Kidney (tissue), 14 donors: ENCODE measurements around the gene WWP2. TPM values are rescaled to one million over a fixed set of nuclear protein-coding genes. Genes with fewer than 3 reads are reported as not detected.

ENCODE experiments used
- DNase-seq, 5 donors: peaks; one replicate each; pipeline ENCODE4 v3.0.0-alpha.2; 2013 to 2020
- FAIRE-seq: peaks from 2 replicates; lab custom pipeline; 2012; peaks lifted over from hg19 to GRCh38; lab: Jason Lieb, UNC
- H3K27ac ChIP-seq, 2 donors: one replicate each; pipeline ENCODE4 v1.7.0; 2013; ENCODE audit warnings: low read depth in 2 of 2, low read length in 2 of 2, inconsistent platforms in 1 of 2
- H3K27me3 ChIP-seq: one replicate; pipeline ENCODE4 v1.7.1; 2013; ENCODE audit warnings: low read length, inconsistent platforms; ENCODE audit not compliant: control insufficient read depth, insufficient read depth
- H3K36me3 ChIP-seq, 3 donors: one replicate each; pipeline versions ENCODE4 v1.7.0 to v1.7.1; 2013; ENCODE audit warnings: low read length in 3 of 3, control low read depth in 1 of 3, inconsistent platforms in 1 of 3; ENCODE audit not compliant: insufficient read depth in 3 of 3, control insufficient read depth in 2 of 3
- H3K4me1 ChIP-seq, 3 donors: one replicate each; pipeline versions ENCODE4 v1.7.0 to v1.7.1; 2013; ENCODE audit warnings: low read length in 3 of 3, inconsistent platforms in 1 of 3, low read depth in 1 of 3; ENCODE audit not compliant: control insufficient read depth in 2 of 3, insufficient read depth in 2 of 3
- H3K4me3 ChIP-seq, 3 donors: one replicate each; pipeline versions ENCODE4 v1.7.0 to v1.8.1; 2013; ENCODE audit warnings: low read length in 3 of 3, control low read depth in 1 of 3, inconsistent platforms in 1 of 3
- H3K9ac ChIP-seq, 3 donors: one replicate each; pipeline versions ENCODE4 v1.7.0 to v1.7.1; 2013; ENCODE audit warnings: low read length in 3 of 3, control low read depth in 1 of 3, inconsistent platforms in 1 of 3
- H3K9me3 ChIP-seq, 3 donors: one replicate each; pipeline versions ENCODE4 v1.7.0 to v1.7.1; 2013; ENCODE audit warnings: low read length in 3 of 3, control low read depth in 1 of 3, inconsistent platforms in 1 of 3; ENCODE audit not compliant: control insufficient read depth in 2 of 3, insufficient read depth in 1 of 3
- intact Hi-C: fragments of 100-400 bp; cut with DNase I; formaldehyde crosslinking; loops from one replicate; pipeline ENCODE4 v1.11.1; 2022
- polyA plus RNA-seq: library from polyadenylated mRNA; stranded (reverse); fragments of 350-450 nt; fragmentation: Illumina TruSeq; extraction: RNeasy Lipid Tissue Mini Kit (QIAGEN cat#74804); gene quantifications from one replicate; pipeline ENCODE4 v1.2.3, GENCODE V29; 2014; ENCODE audit warnings: low read depth, low replicate concordance; ENCODE audit not compliant: insufficient read depth
- total RNA-seq: library from RNA; stranded (reverse); fragmentation: NEBNext Ultra II Directional; extraction: Animal tissue kit (Norgen Biotek cat#: 25700); gene quantifications from one replicate; pipeline ENCODE4 v1.2.1, GENCODE V29; 2021
- TF ChIP-seq, protein P1 (sequence below): IDR thresholded peaks from 3 replicates; pipeline ENCODE4 v1.5.1; 2012; ENCODE audit warnings: mild to moderate bottlenecking, moderate library complexity, borderline replicate concordance; ENCODE audit not compliant: insufficient read depth; ENCODE audit errors: extremely low read depth
- donor health status: control.
- donor health status: control.
- donor health status: control.
- donor health status: control.
- donor health status: control.
- donor health status: DM: yes; HTN: yes; CAD: no.
- donor health status: Normal renal cell carcinoma (clear cell type).

The WWP2 gene
- total and polyA plus RNA-seq, 2 donors from 2014 or later: 30.0 to 128 TPM

DNA sequence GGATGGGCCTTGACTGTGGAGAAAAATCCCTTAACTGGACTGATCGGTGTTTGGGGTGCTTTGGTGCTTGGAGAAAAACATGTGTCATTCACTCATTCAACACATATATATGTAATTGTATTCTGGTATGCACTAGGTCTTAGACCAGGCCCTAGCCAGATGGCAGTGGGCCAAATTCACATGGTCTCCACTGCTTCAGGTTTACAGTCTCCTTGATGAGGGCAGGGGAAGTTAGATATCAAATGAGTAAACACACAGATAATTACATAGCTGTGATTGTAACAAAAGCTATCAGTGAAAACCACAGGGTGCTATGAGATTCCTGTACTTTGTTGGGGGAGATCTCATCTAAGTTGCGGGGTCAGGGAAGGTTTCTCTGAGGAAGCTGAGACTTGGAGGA, 78.8 kb downstream of the WWP2 start:
- FAIRE-seq: no peak
- intact Hi-C loops: no loop called here
- Histone ChIP-seq H3K9ac (no peak overlapping the region), H3K4me1 (peaks cover 0 to 13% (median 7%) of the 10 kb centered on the region in 3 donors), H3K27ac (no peak overlapping the region), H3K27me3 (no peaks in the 10 kb centered on the region), H3K4me3 (no peak overlapping the region), H3K9me3 (no peaks in the 10 kb centered on the region), H3K36me3 (peaks cover 0 to 5% (median 4%) of the 10 kb centered on the region in 3 donors)
- DNase-seq: no peak
- TF ChIP-seq, protein P1, sequence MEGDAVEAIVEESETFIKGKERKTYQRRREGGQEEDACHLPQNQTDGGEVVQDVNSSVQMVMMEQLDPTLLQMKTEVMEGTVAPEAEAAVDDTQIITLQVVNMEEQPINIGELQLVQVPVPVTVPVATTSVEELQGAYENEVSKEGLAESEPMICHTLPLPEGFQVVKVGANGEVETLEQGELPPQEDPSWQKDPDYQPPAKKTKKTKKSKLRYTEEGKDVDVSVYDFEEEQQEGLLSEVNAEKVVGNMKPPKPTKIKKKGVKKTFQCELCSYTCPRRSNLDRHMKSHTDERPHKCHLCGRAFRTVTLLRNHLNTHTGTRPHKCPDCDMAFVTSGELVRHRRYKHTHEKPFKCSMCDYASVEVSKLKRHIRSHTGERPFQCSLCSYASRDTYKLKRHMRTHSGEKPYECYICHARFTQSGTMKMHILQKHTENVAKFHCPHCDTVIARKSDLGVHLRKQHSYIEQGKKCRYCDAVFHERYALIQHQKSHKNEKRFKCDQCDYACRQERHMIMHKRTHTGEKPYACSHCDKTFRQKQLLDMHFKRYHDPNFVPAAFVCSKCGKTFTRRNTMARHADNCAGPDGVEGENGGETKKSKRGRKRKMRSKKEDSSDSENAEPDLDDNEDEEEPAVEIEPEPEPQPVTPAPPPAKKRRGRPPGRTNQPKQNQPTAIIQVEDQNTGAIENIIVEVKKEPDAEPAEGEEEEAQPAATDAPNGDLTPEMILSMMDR: no peak

DNA sequence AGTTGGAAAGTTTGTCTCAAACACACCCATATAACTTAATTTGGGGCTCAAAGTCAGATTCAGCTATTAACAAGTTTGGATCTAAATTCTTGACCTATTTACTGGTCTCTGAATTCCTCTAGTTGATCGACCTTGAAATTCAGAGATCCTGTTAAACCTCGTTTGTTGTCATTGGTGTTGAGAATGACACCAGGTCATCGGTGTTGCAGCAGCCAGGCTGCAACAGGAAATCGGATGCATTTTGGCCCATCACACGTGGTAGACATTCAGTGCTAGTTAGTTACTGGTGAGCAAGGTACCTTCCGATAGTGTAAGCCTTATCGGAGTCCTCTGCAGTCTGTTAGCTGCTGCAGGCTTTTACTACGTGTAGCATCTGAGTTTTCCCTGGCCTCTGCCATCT, 82.3 kb downstream of the WWP2 start:
- H3K36me3 ChIP-seq: peaks cover 0 to 5% (median 4%) of the 10 kb centered on the region in 3 donors
- TF ChIP-seq, protein P1: no peak

DNA sequence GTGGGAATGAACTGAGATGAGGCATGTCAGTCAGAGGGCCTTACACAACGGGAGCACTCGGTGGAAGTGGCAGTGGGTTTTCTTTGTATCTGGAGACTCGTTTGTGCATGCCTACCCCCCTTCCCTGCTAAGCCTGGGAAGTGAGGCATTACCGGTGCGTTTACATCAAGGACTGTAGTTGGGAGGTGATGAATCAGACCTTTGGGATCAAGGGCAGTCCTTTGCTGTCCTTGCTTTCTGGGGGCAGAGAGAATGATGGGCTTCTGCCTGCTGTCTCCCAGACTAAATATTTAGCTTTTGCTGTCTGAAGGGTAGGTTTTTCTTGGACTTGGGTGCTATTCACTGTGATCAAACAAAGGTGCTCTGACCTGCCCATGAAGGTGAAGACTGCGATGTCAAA, 83.0 kb downstream of the WWP2 start:
- H3K9me3 ChIP-seq: no peaks in the 10 kb centered on the region
- DNase-seq: no peak
- H3K4me3 ChIP-seq: no peak overlapping the region
- H3K27me3 ChIP-seq: no peaks in the 10 kb centered on the region
- no peak overlapping the region for H3K9ac ChIP-seq
- peaks cover 0 to 5% (median 4%) of the 10 kb centered on the region in 3 donors for H3K36me3 ChIP-seq
- TF ChIP-seq, protein P1: no peak
- no peak for FAIRE-seq
- intact Hi-C loops: no loop called here
- H3K27ac ChIP-seq: no peak overlapping the region
- peaks cover 0 to 3% (median 3%) of the 10 kb centered on the region in 3 donors for H3K4me1 ChIP-seq

More for the DNA sequence above, 82.3 kb downstream of the WWP2 start:
- FAIRE-seq (no peak), DNase-seq (no peak)
- H3K9me3 ChIP-seq: no peaks in the 10 kb centered on the region
- no peak overlapping the region for H3K27ac ChIP-seq
- no peaks in the 10 kb centered on the region for H3K27me3 ChIP-seq
- no peak overlapping the region for H3K9ac ChIP-seq
- H3K4me3 ChIP-seq: no peak overlapping the region
- peaks cover 0 to 8% (median 7%) of the 10 kb centered on the region in 3 donors for H3K4me1 ChIP-seq
- intact Hi-C loops: no loop called here

DNA sequence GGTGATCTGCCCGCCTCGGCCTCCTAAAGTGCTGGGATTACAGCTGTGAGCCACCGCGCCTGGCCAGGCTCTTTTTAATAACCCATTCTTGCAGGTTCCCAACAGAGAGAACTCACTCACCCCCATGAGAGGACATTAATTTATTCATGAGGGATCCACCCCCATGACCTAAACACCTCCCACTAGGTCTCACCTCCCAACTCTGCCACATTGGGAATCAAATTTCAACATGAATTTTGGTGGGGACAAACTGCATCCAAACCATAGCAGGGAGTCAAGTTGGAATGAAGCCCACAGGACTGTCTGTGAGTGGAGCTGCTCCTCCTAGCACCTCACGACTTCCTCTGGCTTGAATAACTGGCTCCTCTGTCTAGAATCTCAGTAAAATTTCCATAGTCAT, 85.5 kb downstream of the WWP2 start:
- Histone ChIP-seq H3K27me3 (no peaks in the 10 kb centered on the region), H3K36me3 (peaks cover 0 to 2% (median 0%) of the 10 kb centered on the region in 3 donors), H3K9me3 (no peaks in the 10 kb centered on the region), H3K4me3 (no peak overlapping the region), H3K27ac (no peak overlapping the region), H3K9ac (no peak overlapping the region), H3K4me1 (peaks cover 0 to 3% (median 0%) of the 10 kb centered on the region in 3 donors)
- DNase-seq: no peak
- intact Hi-C loops: no loop called here
- FAIRE-seq: no peak
- TF ChIP-seq, protein P1: no peak
